Loucy (cell line): ENCODE results near the gene SCUBE2.

Source experiments
- H2AFZ ChIP-seq: fragments of 200-600 bp; sonication (generic); 2 replicates; pipeline ENCODE4 v1.6.0; 2016; ENCODE audit warnings: antibody characterized with exemption, mild to moderate bottlenecking, low read length, moderate library complexity
- H3F3A ChIP-seq: fragments of 200-600 bp; 2 replicates; pipeline ENCODE4 v1.6.0; 2016; ENCODE audit warnings: antibody characterized with exemption, low read depth, mild to moderate bottlenecking
- H3K27me3 ChIP-seq: fragments of 200-600 bp; sonication (generic); 2 replicates; pipeline ENCODE4 v1.6.1; 2014; ENCODE audit warnings: low read length, mild to moderate bottlenecking; ENCODE audit not compliant: insufficient read depth, poor library complexity, severe bottlenecking
- H3K36me3 ChIP-seq: fragments of 200-600 bp; sonication (generic); 2 replicates; pipeline ENCODE4 v1.6.1; 2016; ENCODE audit warnings: low read length; ENCODE audit not compliant: insufficient read depth
- H3K4me1 ChIP-seq: fragments of 200-600 bp; sonication (generic); 2 replicates; pipeline ENCODE4 v1.5.1; 2014; ENCODE audit warnings: low read length, mild to moderate bottlenecking; ENCODE audit not compliant: insufficient read depth, poor library complexity, severe bottlenecking
- H3K4me2 ChIP-seq: fragments of 200-600 bp; sonication (generic); 2 replicates; pipeline ENCODE4 v1.6.0; 2014; ENCODE audit warnings: antibody characterized with exemption, low read length, low read depth, mild to moderate bottlenecking; ENCODE audit not compliant: poor library complexity, severe bottlenecking
- H3K4me3 ChIP-seq: fragments of 200-600 bp; sonication (generic); 2 replicates; pipeline ENCODE4 v1.5.1; 2014; ENCODE audit warnings: low read length, mild to moderate bottlenecking, mixed read lengths; ENCODE audit not compliant: poor library complexity, severe bottlenecking
- H3K79me2 ChIP-seq: fragments of 200-600 bp; sonication (generic); 2 replicates; pipeline ENCODE4 v1.6.1; 2014; ENCODE audit warnings: low read length; ENCODE audit not compliant: insufficient read depth
- H3K9ac ChIP-seq: fragments of 200-600 bp; sonication (generic); 2 replicates; pipeline ENCODE4 v1.6.0; 2014; ENCODE audit warnings: mild to moderate bottlenecking, low read depth, low read length, moderate library complexity; ENCODE audit not compliant: poor library complexity, severe bottlenecking
- H3K9me2 ChIP-seq: fragments of 200-600 bp; sonication (generic); replicated peaks from 2 replicates; pipeline ENCODE4 v1.6.1; 2016; ENCODE audit warnings: low read depth, low read length, mixed read lengths
- H3K9me3 ChIP-seq: fragments of 200-600 bp; sonication (generic); 2 replicates; pipeline ENCODE4 v1.6.1; 2014; ENCODE audit warnings: mild to moderate bottlenecking, antibody characterized with exemption, low read length, low read depth; ENCODE audit not compliant: insufficient read depth
- H4K20me1 ChIP-seq: fragments of 200-600 bp; sonication (generic); 2 replicates; pipeline ENCODE4 v1.6.0; 2014; ENCODE audit warnings: antibody characterized with exemption, low read length, mild to moderate bottlenecking; ENCODE audit not compliant: insufficient read depth, poor library complexity, severe bottlenecking
- EZH2phosphoT487 ChIP-seq: fragments of 200-600 bp; IDR thresholded peaks from 2 replicates; pipeline ENCODE4 v1.6.1; 2018; ENCODE audit warnings: antibody characterized with exemption, mild to moderate bottlenecking, moderate library complexity, borderline replicate concordance
- TF ChIP-seq, protein P1 (sequence below): fragments of 200-600 bp; sonication (generic); conservative IDR thresholded peaks from 2 replicates; pipeline ENCODE4 v1.5.1; 2014; ENCODE audit warnings: mild to moderate bottlenecking, antibody characterized with exemption, low read length

Gene SCUBE2

DNA sequence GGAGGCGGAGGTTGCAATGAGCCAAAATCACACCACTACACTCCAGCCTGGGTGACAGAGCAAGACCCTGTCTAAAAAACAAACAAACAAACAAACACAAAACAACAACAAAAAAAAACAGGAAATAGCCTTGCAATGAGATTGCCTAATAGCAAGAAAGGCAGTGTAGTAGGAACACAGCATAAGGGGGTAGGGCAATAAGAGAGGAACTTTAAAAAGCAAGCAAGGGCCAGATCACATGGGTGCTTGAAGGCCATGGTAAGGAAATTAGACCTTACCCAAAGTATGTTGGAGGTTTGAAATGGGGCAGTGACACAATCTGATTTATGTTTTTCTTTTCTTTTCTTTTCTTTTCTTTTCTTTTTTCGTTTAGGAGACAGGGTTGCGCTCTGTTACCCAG is 52.9 kb downstream of the SCUBE2 start:
- Histone ChIP-seq H3K27me3 (peaks cover 11% of the 10 kb centered on the region), H3K9me2 (no peaks in the 10 kb centered on the region), H3K79me2 (no peaks in the 10 kb centered on the region), H3K36me3 (no peaks in the 10 kb centered on the region), H4K20me1 (no peaks in the 10 kb centered on the region), H3K9me3 (no peaks in the 10 kb centered on the region), H2AFZ (no peak overlapping the region), H3K4me2 (no peak overlapping the region), H3F3A (no peaks in the 10 kb centered on the region), H3K9ac (no peak overlapping the region), H3K4me1 (no peaks in the 10 kb centered on the region), H3K4me3 (no peak overlapping the region)
- TF ChIP-seq, protein P1, sequence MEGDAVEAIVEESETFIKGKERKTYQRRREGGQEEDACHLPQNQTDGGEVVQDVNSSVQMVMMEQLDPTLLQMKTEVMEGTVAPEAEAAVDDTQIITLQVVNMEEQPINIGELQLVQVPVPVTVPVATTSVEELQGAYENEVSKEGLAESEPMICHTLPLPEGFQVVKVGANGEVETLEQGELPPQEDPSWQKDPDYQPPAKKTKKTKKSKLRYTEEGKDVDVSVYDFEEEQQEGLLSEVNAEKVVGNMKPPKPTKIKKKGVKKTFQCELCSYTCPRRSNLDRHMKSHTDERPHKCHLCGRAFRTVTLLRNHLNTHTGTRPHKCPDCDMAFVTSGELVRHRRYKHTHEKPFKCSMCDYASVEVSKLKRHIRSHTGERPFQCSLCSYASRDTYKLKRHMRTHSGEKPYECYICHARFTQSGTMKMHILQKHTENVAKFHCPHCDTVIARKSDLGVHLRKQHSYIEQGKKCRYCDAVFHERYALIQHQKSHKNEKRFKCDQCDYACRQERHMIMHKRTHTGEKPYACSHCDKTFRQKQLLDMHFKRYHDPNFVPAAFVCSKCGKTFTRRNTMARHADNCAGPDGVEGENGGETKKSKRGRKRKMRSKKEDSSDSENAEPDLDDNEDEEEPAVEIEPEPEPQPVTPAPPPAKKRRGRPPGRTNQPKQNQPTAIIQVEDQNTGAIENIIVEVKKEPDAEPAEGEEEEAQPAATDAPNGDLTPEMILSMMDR, result no peak
- no peak for TF ChIP-seq EZH2phosphoT487

DNA sequence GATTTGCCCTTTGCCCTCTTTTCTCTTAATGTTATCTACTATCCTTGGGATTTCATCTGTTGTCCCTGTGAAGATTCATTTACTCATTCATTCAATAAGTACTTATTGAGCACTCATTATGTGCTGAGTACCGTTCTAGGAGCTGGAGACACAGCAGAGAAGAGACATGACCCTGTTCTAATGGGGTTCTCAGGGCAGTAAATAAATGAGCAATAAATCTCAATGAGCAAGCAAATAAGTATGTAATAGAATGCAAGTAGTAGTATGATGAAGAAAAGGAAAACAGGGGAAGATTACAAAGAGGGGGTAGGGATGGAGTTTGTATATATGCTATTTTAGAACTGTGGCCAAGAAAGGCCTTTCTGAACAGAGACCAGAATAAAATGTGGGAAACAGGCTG is 53.4 kb downstream of the SCUBE2 start:
- Histone ChIP-seq H3F3A (no peaks in the 10 kb centered on the region), H2AFZ (no peak overlapping the region), H4K20me1 (no peaks in the 10 kb centered on the region), H3K9me3 (no peaks in the 10 kb centered on the region), H3K4me1 (no peaks in the 10 kb centered on the region), H3K4me3 (no peak overlapping the region), H3K4me2 (no peak overlapping the region), H3K36me3 (no peaks in the 10 kb centered on the region), H3K9me2 (no peaks in the 10 kb centered on the region), H3K9ac (no peak overlapping the region), H3K79me2 (no peaks in the 10 kb centered on the region), H3K27me3 (peaks cover 11% of the 10 kb centered on the region)
- TF ChIP-seq EZH2phosphoT487, result no peak
- TF ChIP-seq, protein P1, result no peak

DNA sequence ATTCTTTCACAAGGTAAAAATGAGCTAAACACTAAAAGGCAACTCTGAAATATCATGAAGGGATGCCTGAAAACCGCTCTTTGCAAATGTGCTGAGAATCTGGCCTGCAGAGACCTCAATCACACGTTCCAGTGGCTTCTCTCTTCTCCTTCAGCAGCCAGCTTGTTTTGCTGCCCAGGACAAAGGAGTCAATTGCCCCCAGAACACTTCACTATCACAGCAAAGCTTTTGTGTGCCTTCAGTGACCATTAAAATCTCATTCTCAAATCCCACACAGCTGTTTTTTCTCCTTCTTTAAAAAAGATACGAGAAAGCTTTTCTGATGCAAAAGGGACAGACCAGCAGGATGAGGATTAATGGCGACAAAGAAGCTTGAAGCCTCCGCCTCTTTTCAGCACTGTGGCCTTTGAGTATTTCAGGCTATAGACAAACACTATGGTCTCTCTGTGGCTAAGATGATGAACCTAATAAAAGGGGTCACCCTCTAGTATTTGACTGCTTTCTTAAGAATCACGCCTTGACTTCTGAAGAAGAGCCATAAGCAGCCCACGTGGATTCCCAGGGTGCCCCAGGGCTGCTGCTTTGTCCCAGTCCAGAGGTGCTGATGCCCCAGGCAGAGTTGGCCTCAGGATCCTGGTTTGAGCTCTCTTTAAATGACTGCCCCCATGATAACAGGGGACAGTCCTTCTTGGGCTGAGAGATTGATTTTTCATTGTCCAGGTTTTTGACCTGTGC is 54.2 kb downstream of the SCUBE2 start:
- H3K9me2 ChIP-seq, result no peaks in the 10 kb centered on the region
- H4K20me1 ChIP-seq, result no peaks in the 10 kb centered on the region
- no peaks in the 10 kb centered on the region for H3K79me2 ChIP-seq
- no peak for TF ChIP-seq EZH2phosphoT487
- TF ChIP-seq, protein P1, result no peak
- no peaks in the 10 kb centered on the region for H3K9me3 ChIP-seq
- H3K9ac ChIP-seq, result no peak overlapping the region
- peaks cover 4% of the 10 kb centered on the region for H3K27me3 ChIP-seq
- no peak overlapping the region for H2AFZ ChIP-seq
- H3K4me1 ChIP-seq, result no peaks in the 10 kb centered on the region
- H3F3A ChIP-seq, result no peaks in the 10 kb centered on the region
- H3K4me3 ChIP-seq, result no peak overlapping the region
- H3K4me2 ChIP-seq, result no peak overlapping the region
- no peaks in the 10 kb centered on the region for H3K36me3 ChIP-seq
